Skin of body (tissue), 2 donors: Measurements from ENCODE around the gene C19orf47. TPM values are rescaled to one million over a fixed set of nuclear protein-coding genes. Genes with fewer than 3 reads are reported as not detected.
"Not testable (repeated sequence)": the region's sequence is repeated elsewhere in the genome, so short reads cannot be mapped to it uniquely, and the experiment has no call there.

Experiments
- DNase-seq: peaks from one replicate; lab custom pipeline; 2025; lab: John Stamatoyannopoulos, UW
- total RNA-seq: library from RNA; depleted of rRNA; stranded (reverse); fragments of >200 nt; gene quantifications from one replicate; pipeline ENCODE4 v1.2.3, GENCODE V29; 2014

Gene C19orf47
- total RNA-seq, 1 donor from 2014 or later, result 8.2 TPM

DNA sequence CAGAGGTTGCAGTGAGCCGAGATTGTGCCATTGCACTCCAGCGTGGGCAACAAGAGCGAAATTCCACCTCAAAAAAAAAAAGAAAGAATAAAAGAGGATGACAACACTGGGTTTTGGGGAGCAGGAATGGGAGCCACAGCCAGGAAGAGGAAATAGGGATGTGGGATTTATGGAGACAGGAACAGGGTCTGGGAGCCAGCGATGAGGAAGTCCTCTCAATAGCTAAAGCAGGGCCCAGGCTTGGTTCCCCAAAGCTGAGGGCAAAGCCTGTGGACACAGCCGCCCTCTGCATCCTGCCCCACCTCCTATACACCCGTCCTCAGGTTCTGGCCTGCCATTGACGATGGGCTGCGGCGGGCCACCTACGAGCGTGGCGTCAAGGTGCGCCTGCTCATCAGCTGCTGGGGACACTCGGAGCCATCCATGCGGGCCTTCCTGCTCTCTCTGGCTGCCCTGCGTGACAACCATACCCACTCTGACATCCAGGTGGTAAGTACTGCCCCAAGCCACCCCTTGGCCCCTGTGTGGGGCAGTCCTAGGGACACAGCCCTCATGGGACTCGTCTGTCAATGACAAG is 28.2 kb upstream of the C19orf47 start:
- DNase-seq, result no peak

DNA sequence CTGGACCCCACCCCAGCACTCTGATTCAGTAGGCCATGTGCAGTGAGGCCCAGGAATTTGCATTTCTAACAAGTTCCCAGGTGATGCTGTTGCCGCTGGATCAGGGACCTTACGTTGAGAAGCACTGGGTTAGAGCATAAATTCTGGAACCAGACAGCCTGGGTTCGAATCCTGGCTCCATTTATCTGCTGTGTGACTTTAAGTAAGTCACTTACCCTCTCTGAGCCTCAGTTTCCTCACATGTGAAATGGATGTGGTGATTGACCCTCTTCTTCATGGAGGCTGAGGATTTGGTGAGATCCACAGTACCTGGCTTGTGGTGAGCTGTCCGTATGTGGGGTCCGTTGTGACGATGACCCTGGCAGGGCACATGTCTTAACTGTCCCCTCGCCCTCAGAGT is 25.9 kb upstream of the C19orf47 start:
- DNase-seq, result no peak

DNA sequence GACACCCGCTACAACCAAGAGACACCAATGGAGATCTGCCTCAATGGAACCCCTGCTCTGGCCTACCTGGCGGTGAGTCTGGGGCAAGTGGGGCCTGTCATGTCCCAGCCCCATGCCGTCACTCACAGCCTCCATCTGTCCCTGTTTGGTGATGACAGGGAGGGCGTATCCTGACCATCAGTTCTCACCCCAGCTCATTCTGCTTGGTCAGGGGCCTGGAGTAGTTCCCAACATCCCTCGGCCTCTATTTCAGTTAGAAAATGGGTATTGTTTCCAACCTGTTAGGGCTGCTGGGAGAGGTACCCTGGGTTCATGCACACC is 23.6 kb upstream of the C19orf47 start:
- no peak for DNase-seq

DNA sequence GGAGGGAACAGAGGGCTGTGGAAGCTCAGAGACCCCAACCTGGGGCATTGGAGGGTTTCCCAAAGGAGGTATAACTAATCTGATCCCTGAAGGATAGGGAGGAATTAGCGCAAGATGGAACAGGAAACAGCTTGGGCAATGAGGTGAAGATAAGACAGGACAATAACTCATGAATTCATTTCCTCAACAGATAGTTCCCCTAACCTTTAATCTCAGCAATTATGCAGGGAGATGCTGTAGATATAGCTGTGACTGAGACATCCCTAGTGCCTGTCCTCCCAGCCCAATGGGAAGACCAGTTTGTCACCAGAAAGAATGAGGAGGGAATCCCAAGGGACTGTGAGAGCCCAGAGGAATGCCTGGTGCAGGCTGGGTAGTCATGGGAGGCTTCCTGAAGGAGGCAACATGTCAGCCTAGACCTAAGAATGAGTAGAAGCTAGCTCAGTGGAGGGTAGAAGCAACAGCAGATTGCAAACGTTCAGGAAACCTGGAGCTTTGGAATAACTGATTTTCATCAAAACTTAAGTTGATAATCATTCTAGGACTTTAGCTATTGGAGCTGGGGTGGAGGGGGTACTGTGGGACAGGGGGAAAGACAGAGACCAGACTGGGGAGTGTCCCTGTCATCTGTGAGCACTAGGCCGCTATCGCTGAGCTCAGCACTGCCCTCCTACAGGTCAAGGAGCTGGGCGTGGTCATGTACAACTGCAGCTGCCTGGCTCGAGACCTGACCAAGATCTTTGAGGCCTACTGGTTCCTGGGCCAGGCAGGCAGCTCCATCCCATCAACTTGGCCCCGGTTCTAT is 23.0 kb upstream of the C19orf47 start:
- DNase-seq, result no peak

DNA sequence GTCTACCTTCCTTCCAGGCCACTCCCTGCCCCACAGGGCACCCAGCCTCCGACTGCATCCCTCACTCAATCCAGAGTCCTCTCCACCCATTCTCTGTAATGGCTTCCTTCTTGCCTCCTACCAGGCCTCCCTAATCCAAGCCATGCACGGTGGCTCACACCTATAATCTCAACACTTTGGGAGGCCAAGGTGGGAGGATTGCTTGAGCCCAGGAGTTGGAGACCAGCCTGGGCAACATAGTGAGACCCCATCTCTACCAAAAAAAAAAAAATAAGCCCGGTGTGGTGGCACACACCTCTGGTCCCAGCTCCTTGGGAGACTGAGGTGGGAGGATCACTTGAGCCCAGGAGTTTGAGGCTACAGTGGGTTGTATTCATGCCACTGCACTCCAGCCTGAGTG is 22.1 kb upstream of the C19orf47 start:
- not testable (repeated sequence) for DNase-seq

DNA sequence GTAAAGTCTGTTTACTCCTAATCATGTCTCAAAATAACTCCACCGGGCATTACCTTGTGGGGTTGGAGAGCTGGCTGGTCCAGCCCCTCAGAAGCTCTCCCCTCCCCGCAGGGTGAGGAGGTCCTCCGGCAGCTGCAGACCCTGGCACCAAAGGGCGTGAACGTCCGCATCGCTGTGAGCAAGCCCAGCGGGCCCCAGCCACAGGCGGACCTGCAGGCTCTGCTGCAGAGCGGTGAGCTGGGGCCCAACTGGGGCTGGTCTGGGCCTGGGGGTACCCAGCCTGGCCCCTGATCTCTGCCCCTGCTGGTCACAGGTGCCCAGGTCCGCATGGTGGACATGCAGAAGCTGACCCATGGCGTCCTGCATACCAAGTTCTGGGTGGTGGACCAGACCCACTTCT is 21.6 kb upstream of the C19orf47 start:
- no peak for DNase-seq

DNA sequence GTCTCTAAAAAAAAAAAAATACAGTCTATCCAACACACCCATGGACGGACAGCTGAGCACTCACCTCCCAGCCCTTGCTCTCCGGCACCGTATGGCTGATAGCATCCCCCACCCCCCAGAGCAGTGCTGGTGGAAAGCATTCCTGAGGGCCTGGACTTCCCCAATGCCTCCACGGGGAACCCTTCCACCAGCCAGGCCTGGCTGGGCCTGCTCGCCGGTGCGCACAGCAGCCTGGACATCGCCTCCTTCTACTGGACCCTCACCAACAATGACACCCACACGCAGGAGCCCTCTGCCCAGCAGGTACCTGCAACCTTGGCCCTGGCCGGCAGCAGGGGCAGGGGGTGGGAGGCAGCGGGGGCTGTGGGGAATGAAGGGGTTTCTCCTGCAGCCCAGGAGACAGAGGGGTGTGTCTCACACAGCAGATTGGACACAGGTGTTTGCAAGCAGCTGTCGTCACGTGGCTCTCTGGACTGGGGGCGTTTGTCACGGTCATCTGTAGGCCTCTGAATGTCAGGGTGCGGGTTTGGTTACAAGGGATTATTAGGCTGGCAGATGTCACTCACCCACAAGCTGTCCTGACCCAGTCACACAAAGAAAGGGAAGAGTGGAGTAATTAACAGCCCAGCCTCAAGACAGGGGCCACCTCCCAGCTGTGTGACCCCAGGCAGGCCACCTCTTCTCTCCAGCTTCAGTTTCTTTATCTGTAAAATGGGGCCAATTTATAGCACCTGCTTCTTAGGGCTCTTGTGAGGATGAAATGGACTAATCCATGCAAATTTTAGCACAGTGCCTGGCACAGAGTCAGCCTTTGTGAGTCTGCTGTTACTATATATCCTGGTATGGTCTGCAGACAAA is 19.6 kb upstream of the C19orf47 start:
- DNase-seq, result no peak

DNA sequence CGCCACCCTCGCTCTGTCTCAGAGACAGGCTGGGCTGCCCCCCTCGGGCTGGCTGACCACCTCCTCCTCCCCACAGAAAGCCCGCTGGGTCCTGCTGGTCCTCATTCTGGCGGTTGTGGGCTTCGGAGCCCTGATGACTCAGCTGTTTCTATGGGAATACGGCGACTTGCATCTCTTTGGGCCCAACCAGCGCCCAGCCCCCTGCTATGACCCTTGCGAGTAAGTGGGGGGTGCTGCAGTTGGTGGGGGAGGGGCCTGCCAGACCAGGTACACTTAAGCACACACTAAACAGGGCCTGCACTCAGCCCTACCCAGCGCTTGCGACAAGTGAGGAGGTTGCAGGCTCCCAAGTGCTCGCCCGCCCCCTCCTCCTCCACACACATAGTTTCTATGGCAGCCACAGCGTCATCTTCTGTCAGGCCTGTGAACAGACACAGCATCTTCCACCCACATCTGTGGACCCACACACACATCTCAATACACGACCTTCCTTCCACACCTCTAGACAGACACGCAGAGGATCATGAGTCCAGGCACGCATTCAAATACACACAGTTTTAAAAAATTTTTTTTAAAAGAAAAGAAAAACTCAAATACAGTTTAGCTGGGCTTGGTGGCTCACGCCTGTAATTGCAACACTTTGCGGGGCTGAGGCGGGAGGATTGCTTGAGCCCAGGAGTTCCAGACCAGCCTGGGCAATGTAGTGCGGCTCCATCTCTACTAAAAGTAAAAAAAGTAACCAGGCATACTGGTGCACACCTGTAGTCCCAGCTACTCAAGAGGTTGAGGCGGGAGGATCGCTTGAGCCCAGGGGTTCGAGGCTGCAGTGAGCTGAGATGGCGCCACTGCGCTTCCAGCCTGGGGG is 18.7 kb upstream of the C19orf47 start:
- no peak for DNase-seq

DNA sequence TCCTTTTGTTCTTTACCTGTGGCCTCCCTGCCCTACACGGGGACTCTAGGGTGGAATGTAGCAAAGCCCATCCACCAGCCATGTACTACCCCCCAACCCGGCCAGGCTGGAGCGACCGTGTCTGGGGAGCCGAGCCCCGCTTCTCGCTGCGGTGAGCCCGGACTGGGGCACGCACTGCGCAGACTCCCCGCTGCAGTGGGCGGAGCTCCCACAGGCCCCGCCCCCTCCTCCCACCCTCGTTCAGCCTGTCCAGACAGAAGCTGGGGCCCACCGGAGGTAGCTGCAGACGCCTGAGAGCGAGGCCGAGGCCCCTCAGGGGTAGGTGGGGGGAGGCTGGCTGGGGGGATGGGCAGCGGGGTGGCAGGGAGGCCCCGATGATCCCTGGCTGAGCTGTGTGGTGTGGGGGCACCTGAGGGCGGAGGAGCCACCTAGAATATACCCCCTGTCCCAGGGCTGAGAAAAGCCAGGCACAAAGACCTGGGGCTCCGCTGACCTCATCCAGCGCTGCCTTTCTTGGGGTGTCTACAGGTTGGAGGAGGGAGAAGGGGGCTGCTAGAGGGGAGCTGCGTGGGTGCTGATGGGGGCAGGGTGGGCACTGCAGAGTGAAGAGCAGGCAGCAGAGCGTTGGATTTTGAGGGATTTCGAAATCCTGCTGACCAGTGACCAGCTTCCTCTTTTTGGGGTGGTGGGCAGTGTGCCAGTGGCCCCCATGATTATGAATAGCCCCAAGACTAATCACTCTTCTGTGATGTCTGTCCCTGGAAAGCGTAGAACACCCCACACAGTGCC is 17.6 kb upstream of the C19orf47 start:
- peak; percentile 35 for DNase-seq

DNA sequence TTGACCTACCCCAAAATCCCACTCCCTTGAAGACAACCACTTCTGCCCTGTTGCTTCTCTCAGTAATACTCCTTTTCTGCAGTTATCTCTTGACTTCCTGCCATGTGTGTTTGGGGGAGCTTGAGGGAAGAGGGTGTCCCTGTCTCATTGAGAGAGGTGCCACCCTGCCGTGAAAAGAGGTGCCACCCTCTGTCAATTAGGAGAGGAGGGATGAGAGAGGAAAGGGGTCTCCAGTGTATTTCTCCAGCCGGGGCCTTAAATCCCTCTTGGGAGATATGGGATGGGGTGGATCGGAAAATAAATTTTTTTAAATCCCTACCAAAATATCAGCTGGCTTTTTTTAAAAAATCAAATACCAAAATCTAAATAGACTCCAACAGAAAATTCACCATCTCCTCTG is 16.8 kb upstream of the C19orf47 start:
- DNase-seq, result no peak

DNA sequence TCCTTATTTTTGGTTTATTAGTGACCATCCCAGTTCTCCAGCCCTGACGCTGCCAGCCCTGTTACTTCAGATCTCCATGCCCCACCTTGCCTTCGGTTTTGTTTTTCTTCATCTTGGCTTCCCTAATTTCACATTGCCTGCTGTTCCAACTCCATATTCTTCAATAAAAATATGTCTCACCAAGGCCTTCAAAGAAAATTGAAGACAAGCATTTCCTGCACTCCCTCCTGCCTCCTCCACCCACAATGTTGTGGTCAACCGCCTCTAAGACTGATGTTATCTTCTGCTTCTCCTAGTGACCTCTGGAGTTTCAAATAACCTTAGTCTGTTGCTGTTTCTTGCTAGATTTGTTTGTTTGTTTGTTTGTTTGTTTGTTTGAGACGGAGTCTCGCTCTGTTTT is 14.9 kb upstream of the C19orf47 start:
- no peak for DNase-seq

DNA sequence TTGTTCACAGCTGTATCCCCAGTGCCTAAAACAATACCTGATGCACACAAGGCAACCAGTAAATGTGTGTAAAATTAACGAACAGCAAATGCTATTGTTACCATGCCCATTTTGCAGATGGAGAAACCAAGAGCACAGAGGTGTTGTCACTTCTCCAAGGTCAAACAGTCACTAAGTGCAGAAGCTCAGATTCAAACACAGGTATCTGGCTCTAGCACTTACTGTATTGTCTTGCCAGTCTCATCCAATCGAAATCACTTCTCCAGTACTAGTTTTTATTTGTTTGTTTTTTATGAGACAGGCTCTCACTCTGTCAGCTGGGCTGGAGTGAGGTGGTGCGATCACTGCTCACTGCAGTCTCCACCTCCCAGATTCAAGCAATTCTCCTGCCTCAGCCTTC is 14.0 kb upstream of the C19orf47 start:
- no peak for DNase-seq

DNA sequence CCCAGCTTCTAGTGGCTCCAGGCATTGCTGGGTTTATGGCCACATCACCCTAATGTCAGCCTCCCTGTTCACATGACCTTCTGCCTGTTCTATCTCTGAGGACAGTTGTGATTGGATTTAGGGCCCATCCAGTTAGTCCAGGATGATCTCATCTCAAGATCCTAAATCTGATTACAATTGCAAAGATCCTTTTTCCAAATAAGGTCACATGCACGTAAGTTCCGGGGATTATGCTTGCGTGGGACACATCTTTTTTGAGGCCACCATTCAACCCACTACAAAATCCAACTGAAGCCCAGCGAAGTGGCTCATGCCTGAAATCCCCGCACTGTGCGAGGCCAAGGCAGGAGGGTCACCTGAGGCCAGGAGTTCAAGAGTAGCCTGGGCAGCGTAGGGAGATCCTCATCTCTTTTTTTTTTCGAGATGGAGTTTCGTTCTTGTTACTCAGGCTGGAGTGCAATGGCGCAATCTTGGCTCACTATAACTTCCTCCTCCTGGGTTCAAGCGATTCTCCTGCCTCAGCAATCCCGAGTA is 12.6 kb upstream of the C19orf47 start:
- no peak for DNase-seq

DNA sequence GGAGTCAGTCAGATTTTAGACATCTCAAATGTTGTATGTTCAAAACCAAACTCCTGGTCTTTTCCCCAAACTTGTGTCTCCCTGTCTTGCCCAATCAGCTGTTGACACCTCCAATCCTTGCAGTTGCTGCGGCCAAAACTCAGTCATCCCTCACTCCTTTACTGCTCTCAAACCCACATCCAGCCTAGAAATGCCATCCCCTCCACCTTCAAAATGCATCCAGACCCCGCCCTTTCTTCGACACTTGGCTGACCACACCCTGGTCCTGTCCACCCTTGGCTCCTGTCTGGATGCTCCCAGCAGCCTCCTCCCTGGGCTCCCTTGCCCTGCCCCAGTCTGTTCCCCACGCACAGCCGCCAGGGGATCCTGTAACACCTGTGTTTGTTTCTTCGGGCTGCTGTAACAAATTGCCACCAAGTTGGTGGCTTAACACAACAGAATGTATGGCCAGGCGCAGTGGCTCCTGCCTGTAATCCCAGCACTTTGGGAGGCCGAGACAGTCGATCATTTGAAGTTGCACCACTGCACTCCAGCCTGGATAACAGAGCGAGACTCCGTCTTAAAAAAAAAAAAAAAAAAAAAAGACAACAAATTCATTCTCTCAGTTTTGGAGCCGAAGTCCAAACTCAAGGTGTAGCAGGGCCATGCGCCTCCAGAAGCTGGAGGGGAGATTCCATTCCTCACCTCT is 12.0 kb upstream of the C19orf47 start:
- no peak for DNase-seq

DNA sequence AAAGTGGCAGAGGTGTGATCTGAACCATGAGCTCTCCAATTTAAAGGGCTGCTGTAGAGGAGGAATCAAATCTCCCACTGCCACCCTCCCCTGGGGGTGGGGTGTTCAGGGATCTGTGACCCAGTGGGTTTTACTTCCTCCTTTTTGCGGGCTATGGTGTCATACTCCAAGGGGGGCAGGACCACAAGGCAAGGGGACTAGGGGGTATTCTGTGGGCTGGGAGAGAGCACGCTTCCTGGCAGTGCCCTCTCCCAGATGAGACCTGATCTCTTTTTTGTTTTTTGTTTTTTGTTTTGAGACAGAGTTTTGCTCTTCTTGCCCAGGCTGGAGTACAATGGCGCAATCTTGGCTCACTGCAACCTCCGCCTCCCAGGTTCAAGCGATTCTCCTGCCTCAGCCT is 10.6 kb upstream of the C19orf47 start:
- no peak for DNase-seq

DNA sequence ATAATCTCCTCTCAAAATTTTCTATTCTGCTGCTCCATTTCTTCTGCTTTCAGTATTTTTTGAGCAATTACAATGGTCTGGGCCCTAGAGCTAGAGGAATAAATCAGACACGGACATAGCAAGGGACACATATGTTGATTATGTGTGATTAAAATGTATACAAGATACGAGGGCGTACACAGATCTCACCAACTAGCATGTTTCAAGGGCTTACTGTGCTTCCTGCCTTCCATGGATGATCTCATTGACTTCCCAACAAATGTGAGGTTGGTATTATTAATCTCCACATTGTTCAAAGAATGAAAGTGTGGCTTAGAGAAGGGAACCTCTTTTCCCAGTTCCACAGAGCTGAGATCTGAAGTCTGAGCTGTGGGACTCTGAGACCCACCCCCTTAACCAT is 9.4 kb upstream of the C19orf47 start:
- DNase-seq, result no peak

DNA sequence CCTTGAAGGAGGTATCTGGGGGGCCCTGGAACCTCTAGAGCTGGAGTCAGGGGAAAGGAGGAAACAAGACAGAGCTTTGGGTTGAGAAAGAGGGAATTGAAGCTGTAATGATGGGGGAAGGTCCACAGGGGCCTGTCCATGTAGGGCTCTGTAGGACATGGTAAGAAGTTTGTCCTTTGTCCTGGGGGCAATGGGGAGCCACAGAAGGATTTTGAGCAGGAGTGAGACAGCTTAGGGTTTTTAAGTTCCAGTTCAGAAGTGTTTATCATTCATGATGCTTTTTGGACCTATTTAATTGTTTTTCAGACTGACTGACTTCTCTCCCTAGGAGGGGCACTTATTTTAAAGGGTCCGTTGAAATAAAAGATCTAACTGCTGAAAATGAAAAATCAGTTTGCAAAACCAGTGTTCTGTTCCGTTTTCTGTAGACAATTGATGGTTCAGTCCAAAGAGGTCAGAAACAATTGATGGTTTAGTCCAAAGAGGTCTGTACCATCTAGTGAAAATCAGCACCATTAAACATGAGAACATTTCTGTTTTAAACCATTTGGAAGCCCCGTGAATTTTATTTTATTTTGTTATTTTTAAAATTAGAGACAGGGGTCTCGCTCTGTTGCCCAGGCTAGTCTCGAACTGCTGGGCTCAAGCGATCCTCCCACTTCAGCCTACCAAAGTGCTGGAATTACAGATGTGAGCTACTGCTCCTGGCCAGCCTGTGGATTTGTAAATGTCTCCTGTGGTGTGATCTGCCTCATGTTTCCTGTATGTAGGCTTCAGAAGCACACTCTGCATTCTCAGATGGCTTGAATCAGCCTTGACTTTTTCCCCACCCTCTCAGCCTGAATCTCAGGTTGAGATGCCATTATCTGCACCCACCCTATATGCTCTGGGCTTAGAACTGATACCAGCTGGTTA is 8.7 kb upstream of the C19orf47 start:
- no peak for DNase-seq

DNA sequence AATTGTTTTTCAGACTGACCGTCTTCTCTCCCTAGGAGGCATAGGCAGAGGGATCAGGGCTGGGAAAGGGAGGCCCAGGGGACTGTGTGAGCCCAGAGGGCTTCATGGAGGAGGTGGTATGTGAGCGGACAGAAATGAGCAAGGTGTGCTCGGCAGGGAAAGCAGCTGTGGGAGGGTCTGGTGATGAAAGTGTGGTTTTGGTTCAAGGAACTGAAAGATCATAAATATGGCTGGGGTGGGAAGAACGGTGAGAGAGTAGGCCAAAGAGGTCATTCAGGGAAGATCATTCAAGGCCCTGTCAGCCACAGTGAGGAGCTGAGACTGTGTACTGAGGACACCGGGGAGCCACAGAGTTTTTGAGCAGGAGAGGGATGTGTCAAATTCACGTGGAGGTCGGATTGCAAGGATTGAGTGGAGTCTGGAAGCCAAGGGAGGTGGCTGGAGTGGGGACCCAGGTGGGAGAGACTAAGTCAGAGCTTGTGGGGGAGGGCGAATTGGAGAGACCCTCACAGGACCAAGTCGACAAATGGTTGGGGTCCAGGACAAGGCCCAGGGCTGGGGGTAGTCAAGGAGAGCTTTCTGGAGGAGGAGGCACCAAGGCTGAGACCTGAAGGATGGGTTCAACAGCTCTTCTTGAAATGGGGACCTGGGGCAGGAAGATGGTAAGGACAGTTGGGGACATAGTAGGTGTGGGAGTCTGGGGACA is 7.9 kb upstream of the C19orf47 start:
- no peak for DNase-seq
